GM23338 (cell line): ENCODE measurements around the gene FBXW7. TPM values are rescaled to one million over a fixed set of nuclear protein-coding genes. Genes with fewer than 3 reads are reported as not detected.

Experiments
- ATAC-seq: fragments of 200-7000 bp; cut with Tn5 transposase; 3 replicates; pipeline ENCODE4 v1.9.1; 2020
- DNase-seq: peaks from one replicate; pipeline ENCODE4 v3.0.0-alpha.2; 2015; ENCODE audit warnings: low spot score
- H2AFZ ChIP-seq: fragments of 200-600 bp; sonication (generic); 2 replicates; pipeline ENCODE4 v1.8.0; 2016; ENCODE audit warnings: antibody characterized with exemption, mild to moderate bottlenecking, moderate library complexity
- H3F3A ChIP-seq: fragments of 200-600 bp; sonication (generic); replicated peaks from 2 replicates; pipeline ENCODE4 v1.8.0; 2017; ENCODE audit warnings: antibody characterized with exemption, mixed run types, low read depth
- H3K27ac ChIP-seq: fragments of 200-600 bp; sonication (generic); 2 replicates; pipeline ENCODE4 v1.6.1; 2016; ENCODE audit warnings: low read depth
- H3K27me3 ChIP-seq: fragments of 200-600 bp; sonication (generic); 2 replicates; pipeline ENCODE4 v1.8.0; 2016; ENCODE audit warnings: mild to moderate bottlenecking, mixed run types, moderate library complexity; ENCODE audit not compliant: insufficient read depth
- H3K36me3 ChIP-seq: fragments of 200-600 bp; sonication (generic); 2 replicates; pipeline ENCODE4 v1.8.0; 2016; ENCODE audit warnings: mild to moderate bottlenecking; ENCODE audit not compliant: insufficient read depth
- H3K4me1 ChIP-seq: fragments of 200-600 bp; sonication (generic); 2 replicates; pipeline ENCODE4 v1.8.0; 2016; ENCODE audit warnings: mild to moderate bottlenecking, moderate library complexity; ENCODE audit not compliant: insufficient read depth
- H3K4me2 ChIP-seq: fragments of 200-600 bp; sonication (generic); 2 replicates; pipeline ENCODE4 v1.7.1; 2017; ENCODE audit warnings: mixed run types
- H3K4me3 ChIP-seq: fragments of 200-600 bp; sonication (generic); 2 replicates; pipeline ENCODE4 v1.6.1; 2016; ENCODE audit warnings: mixed run types
- H3K79me2 ChIP-seq: fragments of 200-600 bp; sonication (generic); replicated peaks from 2 replicates; pipeline ENCODE4 v1.8.0; 2017; ENCODE audit warnings: mild to moderate bottlenecking; ENCODE audit not compliant: insufficient read depth
- H3K9me2 ChIP-seq: fragments of 200-600 bp; sonication (generic); 2 replicates; pipeline ENCODE4 v1.8.0; 2017; ENCODE audit not compliant: insufficient read depth
- H4K20me1 ChIP-seq: fragments of 200-600 bp; sonication (generic); replicated peaks from 2 replicates; pipeline ENCODE4 v1.8.0; 2017; ENCODE audit warnings: mild to moderate bottlenecking; ENCODE audit not compliant: insufficient read depth
- H3K27ac Mint-ChIP-seq: 2 replicates; pipeline ENCODE4 v1.8.0; 2020; ENCODE audit warnings: inconsistent platforms, mild to moderate bottlenecking, moderate library complexity, mixed read lengths
- H3K27me3 Mint-ChIP-seq: 3 replicates; pipeline ENCODE4 v1.8.0; 2022; ENCODE audit warnings: low read depth, mild to moderate bottlenecking, moderate library complexity, mixed read lengths, inconsistent platforms; ENCODE audit not compliant: insufficient read depth, poor library complexity
- H3K36me3 Mint-ChIP-seq: 3 replicates; pipeline ENCODE4 v1.8.0; 2021; ENCODE audit warnings: low read depth, mild to moderate bottlenecking, inconsistent platforms, moderate library complexity, mixed read lengths
- H3K4me1 Mint-ChIP-seq: 3 replicates; pipeline ENCODE4 v1.8.0; 2020; ENCODE audit warnings: mild to moderate bottlenecking, inconsistent platforms, mixed read lengths
- H3K4me3 Mint-ChIP-seq: 3 replicates; pipeline ENCODE4 v1.8.0; 2021; ENCODE audit warnings: moderate library complexity, mild to moderate bottlenecking, inconsistent platforms, mixed read lengths
- H3K9me3 Mint-ChIP-seq: 3 replicates; pipeline ENCODE4 v1.8.0; 2020; ENCODE audit warnings: moderate library complexity, mild to moderate bottlenecking, inconsistent platforms, mixed read lengths
- CREB1 ChIP-seq: fragments of 250-450 bp; sonication (Bioruptor Pico); IDR thresholded peaks from 2 replicates; pipeline ENCODE4 v1.5.0; 2020; ENCODE audit warnings: low read depth, mild to moderate bottlenecking, moderate library complexity
- CTCF ChIP-seq, 2 experiments: fragments of 200-600 bp in 1 of 2; sonication (generic) in 1 of 2; conservative IDR thresholded peaks; 2 replicates each; pipeline versions ENCODE4 v1.5.1 to v1.6.1; 2016 to 2017; ENCODE audit warnings: antibody characterized with exemption in 2 of 2, low read depth in 2 of 2, mild to moderate bottlenecking in 2 of 2, moderate library complexity in 1 of 2
- ETS1 ChIP-seq: IDR thresholded peaks from 2 replicates; pipeline ENCODE4 v1.6.1; 2016; ENCODE audit warnings: antibody characterized with exemption
- EZH2 ChIP-seq: fragments of 200-600 bp; sonication (generic); IDR thresholded peaks from one replicate; pipeline ENCODE4 v1.8.0; 2017; ENCODE audit warnings: antibody characterized with exemption, mild to moderate bottlenecking, low read depth; ENCODE audit not compliant: unreplicated experiment
- NANOG ChIP-seq: IDR thresholded peaks from 2 replicates; pipeline ENCODE4 v1.6.1; 2016; ENCODE audit warnings: antibody characterized with exemption, borderline replicate concordance
- REST ChIP-seq: IDR thresholded peaks from one replicate; pipeline ENCODE4 v1.6.1; 2018; ENCODE audit warnings: antibody characterized with exemption; ENCODE audit not compliant: unreplicated experiment
- ZNF331 ChIP-seq: fragments of 250-450 bp; sonication (Bioruptor Pico); IDR thresholded peaks from 2 replicates; pipeline ENCODE4 v1.5.0; 2020; ENCODE audit warnings: low read depth, mild to moderate bottlenecking, moderate library complexity
- ZNF462 ChIP-seq: fragments of 250-450 bp; sonication (Bioruptor Pico); IDR thresholded peaks from 2 replicates; pipeline ENCODE4 v1.5.0; 2020; ENCODE audit warnings: mild to moderate bottlenecking, moderate library complexity
- polyA plus RNA-seq: library from polyadenylated mRNA; unstranded; fragments of >200 nt; fragmentation: Nextera tagmentation; extraction: Ambion mirVana; gene quantifications from 2 replicates; pipeline ENCODE4 v1.2.1, GENCODE V29; 2016
- total RNA-seq: library from RNA; depleted of rRNA; stranded (reverse); fragments of >200 nt; shearing (Covaris generic); gene quantifications from 2 replicates; pipeline ENCODE4 v1.2.3, GENCODE V29; 2014

FBXW7 gene
- total and polyA plus RNA-seq, 2 experiments from 2014 or later = 25.8 to 34.7 TPM

GRCh38 chr4:152363904-152364303 lies 172.0 kb downstream of the FBXW7 start (continued):
- TF ChIP-seq REST (no peak), NANOG (no peak)

GRCh38 chr4:152363086-152363485 lies 172.8 kb downstream of the FBXW7 start:
- Histone ChIP-seq H3K9me2 (no peaks in the 10 kb centered on the region), H3K4me1 (peaks cover 8% of the 10 kb centered on the region), H2AFZ (no peak overlapping the region), H3K27me3 (no peaks in the 10 kb centered on the region), H3K4me2 (no peak overlapping the region), H3K79me2 (peaks cover 4% of the 10 kb centered on the region; the same call in 1 of the 2 replicates), H3F3A (no peaks in the 10 kb centered on the region), H3K36me3 (no peaks in the 10 kb centered on the region), H4K20me1 (no peaks in the 10 kb centered on the region), H3K27ac (no peak overlapping the region; the same call in 1 of the 2 replicates), H3K4me3 (no peak overlapping the region)
- TF ChIP-seq ETS1 (no peak), REST (no peak), ZNF331 (CRISPR knock-in tag) (no peak), CTCF (conservative IDR thresholded peaks at IDR 0.05; ENCODE audit: low read depth in 2 of 2) (no peak), ZNF462 (CRISPR knock-in tag) (no peak), CREB1 (no peak), NANOG (no peak), EZH2 (no peak)
- DNase-seq (no peak), ATAC-seq (no peak)
- Mint-ChIP-seq H3K4me3 (no peak overlapping the region), H3K36me3 (peaks cover 4% of the 10 kb centered on the region; the same call in 2 of the 3 replicates), H3K4me1 (peaks cover 2% of the 10 kb centered on the region; the same call in 2 of the 3 replicates), H3K27me3 (no peaks in the 10 kb centered on the region), H3K27ac (no peak overlapping the region), H3K9me3 (peaks cover 4% of the 10 kb centered on the region; the same call in 2 of the 3 replicates)
